Stimulated activated CD8-positive, alpha-beta memory T cell treated with anti-CD3 and anti-CD28 coated beads, Interleukin-12 subunit alpha, Interleukin-12 subunit beta, amount 100 ng/mL, for 24 hours (primary cell): ENCODE results near the gene NR6A1.

ENCODE experiments used
- DNase-seq: peaks from one replicate; pipeline ENCODE4 v3.0.0-alpha.2; 2020; ENCODE audit errors: extremely low read depth

The NR6A1 gene

DNA sequence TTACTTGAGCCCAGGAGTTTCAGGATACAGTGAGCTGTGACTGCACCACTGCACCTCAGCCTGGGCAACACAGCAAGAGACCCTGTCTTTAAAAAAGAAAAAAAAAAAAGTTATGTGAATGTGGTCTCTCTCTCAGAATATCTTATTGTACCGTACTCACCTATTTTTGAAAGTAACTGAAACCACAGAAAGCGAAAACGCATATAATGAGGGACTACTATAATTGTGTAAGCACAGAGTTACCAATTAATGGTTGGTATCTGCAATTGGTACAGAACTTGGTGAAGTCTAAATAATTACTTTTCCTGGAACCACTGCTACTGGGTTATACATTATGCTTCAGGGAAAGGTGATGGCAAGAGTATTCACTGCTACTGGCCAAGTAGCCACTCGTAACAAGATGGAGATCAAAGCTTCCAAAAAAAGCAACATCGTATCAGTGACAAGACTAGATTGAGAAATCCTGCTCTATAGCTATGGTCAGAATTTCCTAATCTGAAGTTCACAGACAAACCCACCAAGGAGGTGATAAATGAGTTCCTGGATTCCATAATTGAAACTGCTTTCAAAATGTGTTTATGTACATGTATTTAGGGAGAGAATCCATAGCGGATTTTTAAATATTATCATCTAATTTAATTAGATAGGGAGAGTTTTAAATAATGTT lies 82.7 kb downstream of the NR6A1 start:
- no peak for DNase-seq

DNA sequence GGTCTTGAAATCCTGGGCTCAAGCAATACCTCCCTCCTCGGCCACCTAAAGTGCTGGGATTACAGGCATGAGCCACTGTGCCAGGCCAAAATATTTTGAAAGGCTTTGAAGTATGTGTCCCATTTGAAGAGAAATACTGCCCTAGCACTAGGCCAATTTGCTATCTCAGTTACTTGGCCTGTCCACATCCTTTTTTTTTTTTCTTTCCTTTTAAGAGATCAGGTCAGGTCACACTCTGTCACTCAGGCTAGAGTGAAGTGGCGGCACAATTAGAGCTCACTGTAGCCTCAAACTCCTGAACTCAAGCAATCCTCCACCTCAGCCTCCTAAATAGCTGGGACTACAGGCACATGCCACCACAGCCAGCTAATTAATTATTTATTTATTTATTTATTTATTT lies 84.2 kb downstream of the NR6A1 start:
- DNase-seq, result no peak

DNA sequence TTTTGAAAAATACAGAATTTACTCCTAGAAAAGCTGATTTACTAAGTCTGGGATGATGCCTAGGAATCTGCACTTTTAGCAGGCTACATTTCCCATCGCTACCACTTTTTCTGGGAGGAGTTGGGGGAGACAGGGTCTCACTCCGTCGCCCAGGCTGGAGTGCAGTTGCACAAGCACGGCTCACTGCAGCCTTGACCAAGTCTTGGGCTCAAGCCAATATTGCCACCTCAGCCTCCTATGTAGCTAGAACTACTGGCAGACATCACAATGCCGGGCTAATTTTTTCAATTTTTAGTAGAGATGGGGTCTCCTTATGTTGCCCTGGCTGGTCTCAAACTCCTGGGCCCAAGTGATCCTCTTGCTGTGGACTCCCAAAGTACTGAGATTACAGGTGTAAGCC lies 85.9 kb downstream of the NR6A1 start:
- no peak for DNase-seq

DNA sequence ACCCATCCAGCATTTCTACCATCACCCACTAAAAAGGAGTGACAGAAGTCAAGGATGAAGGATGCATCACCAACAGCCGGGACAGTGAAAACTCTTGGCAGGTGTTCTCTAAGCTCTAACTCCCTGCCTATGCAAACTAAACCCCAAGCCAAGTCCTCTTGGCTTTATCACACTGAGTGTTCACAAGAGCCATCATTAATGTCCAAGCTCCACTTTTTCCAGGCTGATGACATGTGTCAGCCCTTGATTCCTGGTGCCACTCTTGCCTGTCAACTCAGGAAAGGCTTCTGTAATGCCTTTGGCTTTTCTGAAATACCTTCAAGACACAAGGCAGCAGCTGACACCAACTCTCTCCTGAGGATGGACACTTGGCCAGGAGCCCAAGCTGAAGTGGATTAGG lies 86.9 kb downstream of the NR6A1 start:
- no peak for DNase-seq

DNA sequence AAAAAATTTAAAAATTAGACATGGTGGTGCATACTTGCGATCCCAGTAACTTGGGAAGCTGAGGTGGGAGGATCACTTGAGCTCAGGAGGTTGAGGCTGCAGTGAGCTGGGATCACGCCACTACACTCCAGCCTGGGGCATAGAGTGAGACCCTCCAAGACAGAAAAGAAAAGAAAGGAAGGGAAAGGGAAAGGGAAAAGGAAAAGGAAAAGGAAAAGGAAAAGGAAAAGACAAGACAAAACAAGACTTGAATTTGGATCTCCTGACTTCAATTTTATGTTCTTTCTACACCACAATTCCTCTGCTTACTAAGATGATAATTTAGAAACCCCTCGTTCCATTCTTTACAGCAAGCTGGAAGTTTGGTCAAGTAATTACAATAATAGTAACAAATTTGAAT lies 88.1 kb downstream of the NR6A1 start:
- no peak for DNase-seq

DNA sequence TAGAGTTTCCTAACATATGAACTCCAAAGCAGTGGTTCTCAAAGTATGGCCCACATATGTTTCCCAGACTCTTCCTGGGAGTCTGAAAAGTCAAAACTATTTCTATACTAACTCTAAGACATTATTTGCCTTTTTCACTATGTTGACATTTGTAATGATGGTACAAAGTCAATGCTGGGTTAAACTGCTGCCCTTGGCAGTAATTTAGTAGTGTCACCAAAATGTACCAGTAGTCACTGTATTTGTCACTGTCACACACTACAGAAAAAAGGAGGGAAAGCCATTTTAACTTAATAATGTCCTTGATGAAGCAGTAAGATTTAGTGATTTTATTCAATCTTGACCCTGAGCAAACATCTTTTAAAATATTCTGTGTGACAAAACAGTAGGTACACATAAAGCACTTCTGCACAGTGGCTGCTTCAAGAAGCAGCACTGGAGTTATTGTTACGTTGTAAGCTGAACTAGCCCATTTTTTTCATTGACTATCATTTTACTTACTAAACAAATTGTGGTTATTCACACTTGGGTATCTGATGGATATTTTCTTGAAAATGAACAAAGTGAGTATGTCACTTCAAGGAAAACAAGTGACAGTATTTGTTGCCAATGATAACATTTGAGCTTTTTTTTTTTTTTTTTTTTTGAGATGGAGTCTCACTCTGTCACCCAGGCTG lies 90.3 kb downstream of the NR6A1 start:
- no peak for DNase-seq

DNA sequence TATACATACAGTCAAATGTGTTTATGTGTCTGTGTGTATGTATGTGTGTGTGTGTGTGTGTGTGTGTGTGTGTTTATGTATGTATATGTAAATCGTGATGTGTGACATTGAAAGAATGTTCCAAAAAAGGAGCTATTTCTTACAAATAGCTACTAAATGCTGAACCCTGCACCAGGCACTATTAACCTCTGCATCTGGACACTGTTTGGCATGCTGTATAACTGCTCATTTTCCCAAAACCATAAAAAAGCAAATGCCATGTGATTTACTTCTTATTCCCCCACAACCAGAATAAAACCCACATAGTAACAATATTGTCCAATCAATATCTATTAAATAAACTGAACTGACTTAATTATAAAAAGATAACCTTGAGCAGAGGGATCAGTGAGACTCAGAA lies 91.1 kb downstream of the NR6A1 start:
- no peak for DNase-seq

DNA sequence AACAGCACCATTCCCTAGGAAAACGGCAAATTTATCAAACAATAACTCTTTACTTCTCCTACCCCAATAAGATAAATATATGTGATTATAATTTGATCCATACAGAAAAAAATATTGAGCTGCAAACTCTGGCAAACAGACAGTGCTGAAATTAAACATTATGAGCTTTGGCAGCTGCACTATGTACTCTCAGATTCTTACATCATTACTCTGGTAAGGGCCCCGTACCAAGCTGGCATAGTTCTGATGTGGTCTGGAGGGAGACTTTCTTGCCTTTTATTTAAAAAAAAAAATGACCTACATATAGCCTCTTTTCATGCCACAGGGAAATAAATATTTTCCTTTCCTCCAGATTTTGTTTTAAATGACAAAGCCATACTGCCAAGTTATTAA lies 95.0 kb downstream of the NR6A1 start:
- no peak for DNase-seq

DNA sequence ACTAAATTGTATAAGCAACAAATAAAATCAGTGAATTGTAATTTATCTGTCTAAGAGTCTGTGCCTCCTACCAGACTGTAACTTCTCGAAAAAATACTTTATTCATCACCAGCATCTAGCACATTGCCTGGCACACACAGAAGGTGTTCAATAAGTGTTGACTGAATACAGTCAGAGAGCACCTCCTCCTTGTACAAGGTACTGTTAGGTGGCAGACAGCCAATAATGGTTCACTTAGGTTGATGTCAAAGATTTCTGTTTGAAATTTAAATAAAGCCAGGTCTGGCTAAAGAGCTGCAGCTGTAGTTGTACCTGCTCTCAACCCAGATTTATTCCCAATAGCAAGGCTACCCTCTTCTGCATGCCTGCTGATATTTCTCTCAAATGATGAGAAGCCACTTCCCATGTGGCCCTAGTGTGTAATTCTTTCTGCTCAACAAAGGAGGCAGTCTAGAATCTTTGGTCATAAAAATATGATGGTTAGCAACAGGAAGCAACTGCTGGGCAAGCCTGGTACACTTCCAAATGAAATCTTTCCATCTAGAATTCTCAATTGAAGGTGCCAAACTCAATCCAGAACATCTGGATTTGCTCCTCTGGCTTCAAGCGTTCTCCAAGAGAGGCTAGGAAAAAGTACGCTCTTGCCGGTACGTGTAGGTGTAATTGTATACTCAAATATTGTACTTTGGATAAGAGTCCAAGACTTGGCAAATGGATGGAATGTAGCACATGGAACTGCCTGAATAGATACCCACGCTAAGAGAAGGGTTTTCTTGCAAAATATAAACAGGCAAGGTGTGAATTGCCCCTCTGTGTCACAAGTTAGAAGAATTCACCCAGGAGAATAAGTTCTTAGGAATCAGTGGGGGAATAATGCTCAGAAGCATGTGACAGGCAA lies 95.6 kb downstream of the NR6A1 start:
- no peak for DNase-seq

DNA sequence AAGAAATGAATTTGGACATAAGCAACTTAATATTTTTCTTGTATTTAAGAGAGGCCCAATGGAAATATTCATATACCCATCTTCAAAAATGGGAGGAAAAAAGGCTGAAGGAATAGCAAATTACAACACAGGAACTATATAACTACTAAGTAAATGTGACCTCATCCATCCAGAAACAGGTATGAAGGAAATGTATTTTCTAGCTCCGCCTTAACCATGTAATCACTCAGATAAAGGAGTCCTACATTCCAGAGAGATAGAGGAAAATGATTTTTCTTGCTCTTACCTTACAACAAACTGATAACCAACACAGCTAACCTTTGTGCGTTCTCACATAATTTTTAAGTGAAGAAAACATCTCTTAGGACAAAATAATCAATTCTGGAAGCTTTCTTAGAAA lies 96.5 kb downstream of the NR6A1 start:
- no peak for DNase-seq

DNA sequence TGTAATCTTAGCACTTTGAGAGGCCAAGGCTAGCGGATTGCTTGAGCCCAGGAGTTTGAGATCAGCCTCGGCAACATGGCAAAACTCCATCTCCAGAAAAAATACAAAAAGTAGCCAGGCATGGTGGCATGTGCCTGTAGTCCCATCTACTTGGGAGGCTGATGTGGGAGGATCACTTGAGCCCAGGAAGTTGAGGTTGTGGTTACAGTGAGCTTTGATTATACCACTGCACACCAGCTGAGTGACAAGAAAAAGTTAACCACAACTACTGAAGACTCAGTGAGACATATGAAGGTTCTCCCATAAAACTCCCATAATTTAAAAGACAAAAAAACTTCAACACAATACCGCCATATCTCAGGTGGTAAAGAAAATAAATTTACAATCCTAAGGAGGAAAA lies 98.0 kb downstream of the NR6A1 start:
- DNase-seq, result no peak

DNA sequence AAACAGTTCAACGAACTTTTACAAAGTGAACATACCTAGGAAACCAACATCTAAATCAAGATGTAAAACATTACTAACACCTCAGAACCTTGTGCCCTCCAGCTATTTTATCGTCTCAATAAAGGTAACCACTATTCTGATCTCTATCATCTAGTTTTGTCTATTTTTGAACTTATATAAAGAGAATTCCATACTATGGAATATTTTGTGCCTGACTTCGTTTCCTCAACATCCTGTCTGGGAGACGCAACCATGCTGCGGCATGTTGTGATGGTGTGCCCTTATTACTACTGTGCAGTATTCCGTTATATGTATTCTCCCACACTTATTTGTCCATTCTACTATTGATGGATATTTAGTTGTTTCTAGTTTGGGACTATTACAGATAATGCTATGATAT lies 99.2 kb downstream of the NR6A1 start:
- no peak for DNase-seq

DNA sequence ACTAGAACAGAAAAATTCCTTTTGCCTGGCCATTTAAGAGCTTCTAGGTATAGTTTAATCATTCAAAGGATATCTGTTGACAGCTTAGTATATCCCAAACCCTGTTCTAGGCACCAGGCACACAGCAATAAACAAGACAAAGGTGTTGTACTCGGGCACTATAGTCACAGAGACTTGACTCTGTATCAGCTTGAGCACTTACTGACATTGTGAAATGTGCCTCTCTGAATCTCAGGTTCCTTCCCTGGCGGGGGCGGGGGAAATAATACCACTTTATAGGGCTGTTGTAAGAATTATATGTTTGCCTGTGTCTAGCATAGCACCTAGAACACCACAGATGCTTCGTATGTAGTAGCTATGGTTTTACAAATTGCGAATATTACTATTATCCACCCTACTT lies 104.5 kb downstream of the NR6A1 start:
- no peak for DNase-seq

DNA sequence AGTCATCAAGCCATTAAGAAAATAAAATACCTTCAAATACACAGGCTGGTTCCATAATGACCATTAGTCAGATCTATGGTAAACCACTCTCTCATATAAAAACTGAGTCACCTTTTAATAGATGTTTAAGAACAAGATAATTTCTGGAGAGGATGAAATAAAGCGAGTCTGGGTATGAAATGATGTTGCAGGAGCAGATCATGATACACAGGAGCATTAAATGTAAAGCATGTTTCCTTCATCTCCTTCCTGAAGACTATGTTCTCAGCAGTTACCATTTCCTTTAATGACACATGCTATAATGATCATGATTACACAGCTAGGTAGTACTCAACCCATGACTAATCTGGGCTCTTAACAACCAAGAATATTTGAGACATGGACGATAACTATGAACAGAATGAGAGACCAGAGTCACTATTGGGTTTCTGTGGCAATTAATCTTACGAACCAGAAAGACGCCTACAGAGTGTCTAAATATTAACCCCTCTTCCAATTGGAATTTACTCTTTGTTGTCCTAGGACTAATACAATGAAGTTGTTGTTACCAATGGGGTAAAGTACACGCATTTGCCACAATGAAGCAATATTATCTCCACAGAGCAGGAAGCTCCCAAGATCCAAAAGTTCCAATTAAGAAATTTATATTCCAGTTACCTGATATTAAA lies 105.6 kb downstream of the NR6A1 start:
- DNase-seq, result no peak

DNA sequence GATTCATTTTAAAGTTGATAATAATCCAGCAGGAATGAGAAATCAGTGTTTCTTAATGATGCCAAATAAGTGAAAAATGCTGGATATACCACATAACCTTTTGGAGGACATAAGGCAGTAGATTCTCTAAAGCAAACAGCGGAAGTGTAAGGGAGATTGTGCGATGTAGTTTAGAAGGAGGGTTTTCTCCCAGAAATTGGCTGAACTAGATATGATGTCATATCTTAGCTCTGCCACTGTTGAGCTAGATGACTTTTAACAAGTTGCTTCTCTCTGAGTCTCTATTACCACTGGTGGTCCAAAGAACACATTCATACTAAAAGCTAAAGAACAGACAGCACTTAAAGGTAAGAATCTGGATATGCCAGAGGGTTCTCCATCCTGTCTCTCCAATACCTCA lies 107.0 kb downstream of the NR6A1 start:
- DNase-seq, result no peak

DNA sequence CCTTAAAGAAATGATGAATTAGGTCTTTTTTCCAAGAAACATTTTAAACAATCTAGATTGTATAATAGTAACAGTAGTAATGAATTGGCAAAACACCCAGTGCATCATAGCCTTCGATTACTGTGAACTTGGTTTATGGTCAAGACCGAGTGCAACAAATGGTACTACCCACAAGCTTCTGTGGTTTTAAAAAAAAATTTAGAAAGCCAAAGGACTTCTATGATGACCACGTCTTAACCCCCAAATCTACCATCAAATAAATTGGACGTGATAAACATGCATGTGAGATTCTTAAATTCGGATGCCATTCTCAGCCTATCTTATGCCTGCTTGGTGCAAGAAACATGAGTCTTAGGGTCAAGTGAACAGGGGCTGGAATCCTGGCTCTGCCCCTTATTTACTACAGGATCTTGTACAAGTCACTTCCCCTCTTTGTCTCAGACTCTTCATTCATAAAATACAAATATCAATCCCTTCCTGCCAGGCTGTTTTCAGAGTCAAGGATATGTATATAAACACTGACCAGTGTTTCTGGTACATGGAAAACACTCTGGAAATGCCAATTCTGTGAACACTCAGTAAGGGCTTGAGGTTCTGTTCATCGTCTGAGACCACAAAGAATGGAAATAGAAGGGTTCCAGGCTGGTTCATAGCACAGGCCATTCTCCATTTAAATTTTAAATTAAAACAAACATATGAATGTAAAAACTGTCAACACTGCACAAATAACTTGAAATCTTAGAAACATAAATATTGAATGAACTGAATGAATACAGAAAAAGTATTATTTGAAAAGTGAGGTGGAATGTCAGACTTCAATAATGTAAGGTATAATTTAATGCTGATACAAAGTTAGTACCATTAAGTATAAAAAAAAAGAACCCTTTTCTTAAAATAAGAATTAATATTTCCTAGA lies 107.8 kb downstream of the NR6A1 start:
- DNase-seq, result no peak

DNA sequence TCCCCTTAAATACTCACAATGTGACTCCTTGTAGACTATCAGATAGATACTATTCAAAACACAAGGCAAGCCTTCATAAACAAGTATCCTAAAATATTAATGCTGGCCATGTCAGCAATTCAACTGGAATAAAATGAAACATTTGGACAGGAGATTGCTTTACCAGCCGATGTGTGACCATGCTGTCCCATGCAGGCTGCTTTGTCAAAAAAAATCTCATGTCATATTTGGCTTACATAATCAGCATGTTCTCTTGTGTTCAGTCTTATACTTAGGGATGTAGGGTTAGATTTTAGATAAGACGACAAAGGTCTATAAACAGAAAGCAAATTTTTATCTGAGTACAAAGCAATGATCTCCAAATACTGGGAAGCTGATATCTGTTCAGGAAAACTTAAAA lies 108.5 kb downstream of the NR6A1 start:
- no peak for DNase-seq

DNA sequence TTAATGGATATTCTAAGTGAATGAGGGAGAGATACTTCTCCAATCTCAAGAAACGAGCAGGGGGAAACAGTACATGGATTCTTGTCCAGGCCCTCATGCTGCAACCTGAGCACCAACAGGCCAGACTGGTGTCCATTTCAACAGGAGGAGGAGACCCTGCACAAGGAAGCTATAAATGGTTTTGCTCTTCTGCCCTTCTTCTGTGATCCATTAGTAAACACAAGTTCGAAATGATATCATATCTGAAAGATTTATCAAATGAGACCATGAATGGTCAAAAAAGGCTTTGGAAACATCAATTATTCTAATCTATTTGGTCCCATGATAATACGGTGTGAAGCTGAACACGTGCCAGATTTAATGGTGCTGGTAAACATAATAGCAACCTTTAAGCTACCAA lies 109.8 kb downstream of the NR6A1 start:
- no peak for DNase-seq

DNA sequence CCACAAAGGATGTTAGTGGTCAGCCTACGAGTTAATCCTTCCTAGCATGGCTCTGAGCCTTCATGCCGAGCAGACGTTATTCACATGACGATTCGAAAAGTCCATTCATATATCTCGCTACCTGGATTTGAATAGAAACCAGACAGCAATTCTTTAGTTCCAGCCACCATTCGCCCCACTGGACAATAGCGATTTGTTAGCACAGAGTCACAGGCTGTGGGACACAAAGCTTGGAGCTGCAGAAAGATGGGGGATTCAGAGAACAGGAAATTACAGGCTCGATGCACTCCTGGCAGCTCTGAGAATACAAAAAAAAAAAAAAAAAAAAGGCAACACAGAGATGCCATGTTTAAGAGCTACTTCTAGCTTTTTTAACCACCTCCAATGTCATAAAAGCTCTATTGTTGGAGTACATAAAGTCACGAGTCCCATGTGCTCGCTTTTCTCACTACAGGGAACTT lies 110.7 kb downstream of the NR6A1 start:
- no peak for DNase-seq

DNA sequence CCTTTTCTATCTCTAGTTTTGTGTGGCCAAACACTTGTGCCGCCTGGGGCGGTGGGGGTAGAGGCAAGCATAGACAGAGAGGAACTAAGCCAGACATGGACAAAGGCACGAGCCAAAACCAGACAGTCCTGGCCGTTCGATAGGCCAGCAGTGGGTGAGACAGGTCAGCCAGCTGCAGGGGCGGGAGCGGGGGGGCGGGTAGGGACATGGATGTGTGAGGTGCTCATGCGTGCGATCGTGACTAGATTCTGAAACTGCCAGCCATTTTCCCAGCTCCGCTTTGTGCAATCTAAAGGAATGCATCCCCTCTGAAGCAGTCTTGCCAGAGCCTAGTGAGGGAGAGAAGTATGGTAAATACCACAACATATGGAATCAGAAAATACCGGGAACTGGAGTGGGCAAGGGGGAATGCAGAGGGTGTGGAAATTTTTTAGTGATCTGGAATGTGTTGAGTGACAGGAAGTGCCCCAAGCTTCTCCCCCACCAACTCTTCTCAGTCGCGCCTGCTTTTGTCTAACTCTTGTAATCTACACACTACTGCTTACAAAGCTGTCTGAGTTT lies 111.9 kb downstream of the NR6A1 start:
- DNase-seq, result no peak
